GM12865 (cell line): ENCODE measurements around the gene FHL3.

ENCODE experiments used
- DNase-seq: peaks from one replicate; pipeline ENCODE4 v3.0.0; 2010; ENCODE audit warnings: low read depth
- H3K4me3 ChIP-seq: 2 replicates; pipeline ENCODE4 v1.5.1; 2011; ENCODE audit warnings: mild to moderate bottlenecking, low read depth, low read length, control low read depth
- CTCF ChIP-seq: IDR thresholded peaks from 2 replicates; pipeline ENCODE4 v1.5.1; 2011; ENCODE audit warnings: low read length, control low read depth, low read depth, inconsistent platforms; ENCODE audit not compliant: insufficient read depth; ENCODE audit errors: missing control alignments

Gene FHL3

GRCh38 chr1:38030596-38031512 lies 25.5 kb upstream of the FHL3 start:
- peak overlapping the region; percentile 30 for H3K4me3 ChIP-seq
- no peak for TF ChIP-seq CTCF
- peak; percentile 20 for DNase-seq

GRCh38 chr1:38029685-38030511 lies 24.6 kb upstream of the FHL3 start:
- peak; percentile 86 for DNase-seq
- no peak for TF ChIP-seq CTCF
- peak overlapping the region; percentile 30 for H3K4me3 ChIP-seq

- H3K4me3 ChIP-seq: no peak overlapping the region
- no peak for DNase-seq
Measured at GRCh38 chr1:38029081-38029681, 23.9 kb upstream of the FHL3 start.

GRCh38 chr1:38028671-38029070 lies 23.4 kb upstream of the FHL3 start:
- H3K4me3 ChIP-seq: no peak overlapping the region
- peak; percentile 31 for DNase-seq
- TF ChIP-seq CTCF: no peak

More at GRCh38 chr1:38029081-38029681, 23.9 kb upstream of the FHL3 start:
- TF ChIP-seq CTCF: no peak

- H3K4me3 ChIP-seq: no peak overlapping the region
- no peak for TF ChIP-seq CTCF
- peak; percentile 93 for DNase-seq
Measured at GRCh38 chr1:38028105-38028591, 22.8 kb upstream of the FHL3 start.

- DNase-seq: no peak
- no peak for TF ChIP-seq CTCF
- no peak overlapping the region for H3K4me3 ChIP-seq
Measured at GRCh38 chr1:38027201-38028104, 22.1 kb upstream of the FHL3 start.
